ENCODE data around the gene CUEDC1.

DNA sequence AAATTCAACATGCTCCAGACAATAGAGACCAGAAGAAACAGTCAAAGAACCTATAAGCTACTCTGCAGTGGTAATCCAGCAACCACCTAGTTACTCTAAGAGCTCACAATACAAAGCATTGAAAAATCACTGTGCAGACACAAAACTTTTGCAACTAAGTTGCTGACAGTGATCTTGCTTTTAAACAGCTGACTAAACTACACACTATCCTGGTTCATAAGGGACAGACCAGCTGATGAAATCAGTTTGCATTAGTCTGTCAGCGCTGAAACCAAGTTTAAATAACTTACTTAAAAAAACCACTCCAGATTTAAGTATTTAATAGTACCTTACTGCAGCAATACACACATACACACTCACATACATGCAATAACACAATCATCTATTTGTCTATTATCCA lies 28.2 kb upstream of the CUEDC1 start:
- no peak for TF ChIP-seq GABPA (IDR thresholded peaks at IDR 0.05; ENCODE audit: low read depth)
- TF ChIP-seq, protein P1, sequence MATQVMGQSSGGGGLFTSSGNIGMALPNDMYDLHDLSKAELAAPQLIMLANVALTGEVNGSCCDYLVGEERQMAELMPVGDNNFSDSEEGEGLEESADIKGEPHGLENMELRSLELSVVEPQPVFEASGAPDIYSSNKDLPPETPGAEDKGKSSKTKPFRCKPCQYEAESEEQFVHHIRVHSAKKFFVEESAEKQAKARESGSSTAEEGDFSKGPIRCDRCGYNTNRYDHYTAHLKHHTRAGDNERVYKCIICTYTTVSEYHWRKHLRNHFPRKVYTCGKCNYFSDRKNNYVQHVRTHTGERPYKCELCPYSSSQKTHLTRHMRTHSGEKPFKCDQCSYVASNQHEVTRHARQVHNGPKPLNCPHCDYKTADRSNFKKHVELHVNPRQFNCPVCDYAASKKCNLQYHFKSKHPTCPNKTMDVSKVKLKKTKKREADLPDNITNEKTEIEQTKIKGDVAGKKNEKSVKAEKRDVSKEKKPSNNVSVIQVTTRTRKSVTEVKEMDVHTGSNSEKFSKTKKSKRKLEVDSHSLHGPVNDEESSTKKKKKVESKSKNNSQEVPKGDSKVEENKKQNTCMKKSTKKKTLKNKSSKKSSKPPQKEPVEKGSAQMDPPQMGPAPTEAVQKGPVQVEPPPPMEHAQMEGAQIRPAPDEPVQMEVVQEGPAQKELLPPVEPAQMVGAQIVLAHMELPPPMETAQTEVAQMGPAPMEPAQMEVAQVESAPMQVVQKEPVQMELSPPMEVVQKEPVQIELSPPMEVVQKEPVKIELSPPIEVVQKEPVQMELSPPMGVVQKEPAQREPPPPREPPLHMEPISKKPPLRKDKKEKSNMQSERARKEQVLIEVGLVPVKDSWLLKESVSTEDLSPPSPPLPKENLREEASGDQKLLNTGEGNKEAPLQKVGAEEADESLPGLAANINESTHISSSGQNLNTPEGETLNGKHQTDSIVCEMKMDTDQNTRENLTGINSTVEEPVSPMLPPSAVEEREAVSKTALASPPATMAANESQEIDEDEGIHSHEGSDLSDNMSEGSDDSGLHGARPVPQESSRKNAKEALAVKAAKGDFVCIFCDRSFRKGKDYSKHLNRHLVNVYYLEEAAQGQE (IDR thresholded peaks at IDR 0.05; ENCODE audit: insufficient replicate concordance, low read depth): no peak
- TF ChIP-seq POLR2AphosphoS5 (IDR thresholded peaks at IDR 0.05; ENCODE audit: low read depth): no peak
- TF ChIP-seq, protein P2, sequence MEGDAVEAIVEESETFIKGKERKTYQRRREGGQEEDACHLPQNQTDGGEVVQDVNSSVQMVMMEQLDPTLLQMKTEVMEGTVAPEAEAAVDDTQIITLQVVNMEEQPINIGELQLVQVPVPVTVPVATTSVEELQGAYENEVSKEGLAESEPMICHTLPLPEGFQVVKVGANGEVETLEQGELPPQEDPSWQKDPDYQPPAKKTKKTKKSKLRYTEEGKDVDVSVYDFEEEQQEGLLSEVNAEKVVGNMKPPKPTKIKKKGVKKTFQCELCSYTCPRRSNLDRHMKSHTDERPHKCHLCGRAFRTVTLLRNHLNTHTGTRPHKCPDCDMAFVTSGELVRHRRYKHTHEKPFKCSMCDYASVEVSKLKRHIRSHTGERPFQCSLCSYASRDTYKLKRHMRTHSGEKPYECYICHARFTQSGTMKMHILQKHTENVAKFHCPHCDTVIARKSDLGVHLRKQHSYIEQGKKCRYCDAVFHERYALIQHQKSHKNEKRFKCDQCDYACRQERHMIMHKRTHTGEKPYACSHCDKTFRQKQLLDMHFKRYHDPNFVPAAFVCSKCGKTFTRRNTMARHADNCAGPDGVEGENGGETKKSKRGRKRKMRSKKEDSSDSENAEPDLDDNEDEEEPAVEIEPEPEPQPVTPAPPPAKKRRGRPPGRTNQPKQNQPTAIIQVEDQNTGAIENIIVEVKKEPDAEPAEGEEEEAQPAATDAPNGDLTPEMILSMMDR (IDR thresholded peaks at IDR 0.05; ENCODE audit: insufficient read depth, low read length): no peak
- TF ChIP-seq SPI1 (IDR thresholded peaks at IDR 0.05; ENCODE audit: borderline replicate concordance, low read depth): no peak

Data from HL-60 (cell line).